CD4-positive, CD25-positive, alpha-beta regulatory T cell (primary cell): Measurements from ENCODE around the gene CRISPLD2. TPM values are rescaled to one million over a fixed set of nuclear protein-coding genes. Genes with fewer than 3 reads are reported as not detected.

Source experiments
- ATAC-seq, 2 donors: fragments of 150-1000 bp; cut with Tn5 transposase; one replicate each; pipeline ENCODE4 v1.10.0; 2021; ENCODE audit warnings: low read depth in 2 of 2, moderate number of reproducible peaks in 2 of 2, moderate library complexity in 1 of 2
- DNase-seq, 3 donors: peaks; one replicate each; pipeline versions ENCODE4 v3.0.0 to v3.0.0-alpha.2; 2012 to 2022; ENCODE audit warnings: mixed read lengths in 1 of 3
- H3K27ac ChIP-seq: one replicate; pipeline ENCODE4 v1.7.0; 2013; ENCODE audit warnings: mild to moderate bottlenecking, low read length; ENCODE audit not compliant: insufficient read depth, poor library complexity, severe bottlenecking
- H3K27me3 ChIP-seq: one replicate; pipeline ENCODE4 v1.7.0; 2013; ENCODE audit warnings: low read length; ENCODE audit not compliant: control insufficient read depth, insufficient read depth
- H3K36me3 ChIP-seq: one replicate; pipeline ENCODE4 v1.7.0; 2013; ENCODE audit warnings: mild to moderate bottlenecking, low read length, moderate library complexity; ENCODE audit not compliant: control insufficient read depth, insufficient read depth
- H3K4me1 ChIP-seq: 2 replicates; pipeline ENCODE4 v1.7.0; 2013; ENCODE audit warnings: mild to moderate bottlenecking, low read length; ENCODE audit not compliant: insufficient read depth, control insufficient read depth, poor library complexity, severe bottlenecking
- H3K4me3 ChIP-seq: one replicate; pipeline ENCODE4 v1.7.0; 2013; ENCODE audit warnings: low read depth, mild to moderate bottlenecking, low read length, moderate library complexity
- H3K9me3 ChIP-seq, 2 experiments: 1 replicate in 1 of 2; 2 replicates in 1 of 2; pipeline ENCODE4 v1.7.0; 2013; ENCODE audit warnings: low read length in 2 of 2, mild to moderate bottlenecking in 1 of 2, moderate library complexity in 1 of 2; ENCODE audit not compliant: control insufficient read depth in 2 of 2
- H3K27ac Mint-ChIP-seq, 3 donors: one replicate each; pipeline ENCODE4 v1.8.0; 2020 to 2022; ENCODE audit warnings: mild to moderate bottlenecking in 3 of 3, mixed read lengths in 3 of 3, moderate library complexity in 2 of 3
- H3K27me3 Mint-ChIP-seq: one replicate; pipeline ENCODE4 v1.8.0; 2022; ENCODE audit warnings: mild to moderate bottlenecking, mixed read lengths
- H3K36me3 Mint-ChIP-seq: one replicate; pipeline ENCODE4 v1.8.0; 2020; ENCODE audit warnings: mixed read lengths
- H3K4me1 Mint-ChIP-seq, 4 donors: one replicate each; pipeline ENCODE4 v1.8.0; 2020 to 2022; ENCODE audit warnings: mixed read lengths in 4 of 4, mild to moderate bottlenecking in 1 of 4
- H3K4me3 Mint-ChIP-seq, 4 donors: one replicate each; pipeline ENCODE4 v1.8.0; 2020 to 2022; ENCODE audit warnings: mild to moderate bottlenecking in 4 of 4, mixed read lengths in 4 of 4, moderate library complexity in 3 of 4
- H3K9me3 Mint-ChIP-seq, 7 donors: one replicate each; pipeline ENCODE4 v1.8.0; 2020 to 2022; ENCODE audit warnings: mixed read lengths in 7 of 7, mild to moderate bottlenecking in 3 of 7, moderate library complexity in 2 of 7
- polyA plus RNA-seq, 4 donors: library from polyadenylated mRNA; unstranded; fragments of 300-500 nt; fragmentation: Illumina TruSeq; gene quantifications; one replicate each; pipeline ENCODE4 v1.2.3, GENCODE V29; 2021
- total RNA-seq: library from RNA; stranded (reverse); gene quantifications from one replicate; pipeline ENCODE4 v1.2.3, GENCODE V29; 2022

CRISPLD2 gene
- total and polyA plus RNA-seq, 5 donors from 2014 or later, result 0.16 to 0.54 (median 0.30) TPM; not detected in 2

GRCh38 chr16:84818989-84819643 lies 669 bp upstream of the CRISPLD2 start:
- ATAC-seq (no peak), DNase-seq (no peak)
- Histone ChIP-seq H3K4me1 (peaks cover 8% of the 10 kb centered on the region), H3K9me3 (no peaks in the 10 kb centered on the region), H3K27ac (no peak overlapping the region), H3K36me3 (no peaks in the 10 kb centered on the region), H3K4me3 (no peak overlapping the region), H3K27me3 (no peaks in the 10 kb centered on the region)
- peaks cover 42% of the 10 kb centered on the region for H3K27me3 Mint-ChIP-seq
- no peak overlapping the region for H3K27ac Mint-ChIP-seq
- peaks cover 0 to 7% (median 0%) of the 10 kb centered on the region in 7 donors for H3K9me3 Mint-ChIP-seq
- H3K4me1 Mint-ChIP-seq, result peaks cover 0 to 9% (median 4%) of the 10 kb centered on the region in 4 donors
- peak overlapping the region in 1 of 4 donors; percentile 9 for H3K4me3 Mint-ChIP-seq
- no peaks in the 10 kb centered on the region for H3K36me3 Mint-ChIP-seq

- DNase-seq, result no peak
- Histone ChIP-seq H3K27me3 (no peaks in the 10 kb centered on the region), H3K9me3 (no peaks in the 10 kb centered on the region), H3K4me1 (peaks cover 8% of the 10 kb centered on the region), H3K36me3 (no peaks in the 10 kb centered on the region), H3K27ac (no peak overlapping the region), H3K4me3 (peak overlapping the region; percentile 7)
- ATAC-seq, result no peak
- Mint-ChIP-seq H3K4me3 (peak overlapping the region in 3 of 4 donors; percentile 22 to 78 (median 59)), H3K36me3 (no peaks in the 10 kb centered on the region), H3K27me3 (peaks cover 44% of the 10 kb centered on the region), H3K9me3 (peaks cover 0 to 4% (median 0%) of the 10 kb centered on the region in 7 donors), H3K4me1 (peaks cover 0 to 9% (median 4%) of the 10 kb centered on the region in 4 donors), H3K27ac (peak overlapping the region in 1 of 3 donors; percentile 58)
These were observed 510 bp downstream of the CRISPLD2 start for GRCh38 chr16:84820305-84820684.

GRCh38 chr16:84820771-84821170 lies 986 bp downstream of the CRISPLD2 start:
- H3K27me3 Mint-ChIP-seq, result peaks cover 44% of the 10 kb centered on the region
- H3K27ac Mint-ChIP-seq, result peak overlapping the region in 1 of 3 donors; percentile 58
- peaks cover 0 to 3% (median 0%) of the 10 kb centered on the region in 7 donors for H3K9me3 Mint-ChIP-seq
- Histone ChIP-seq H3K27me3 (no peaks in the 10 kb centered on the region), H3K4me3 (no peak overlapping the region), H3K36me3 (no peaks in the 10 kb centered on the region), H3K27ac (no peak overlapping the region), H3K4me1 (peaks cover 8% of the 10 kb centered on the region), H3K9me3 (no peaks in the 10 kb centered on the region)
- ATAC-seq (no peak), DNase-seq (no peak)
- no peaks in the 10 kb centered on the region for H3K36me3 Mint-ChIP-seq
- peaks cover 0 to 9% (median 4%) of the 10 kb centered on the region in 4 donors for H3K4me1 Mint-ChIP-seq
- H3K4me3 Mint-ChIP-seq, result peak overlapping the region in 1 of 4 donors; percentile 78

GRCh38 chr16:84821179-84821578 lies 1.4 kb downstream of the CRISPLD2 start:
- H3K9me3 Mint-ChIP-seq, result peaks cover 0 to 3% (median 0%) of the 10 kb centered on the region in 7 donors

GRCh38 chr16:84821728-84822689 lies 2.2 kb downstream of the CRISPLD2 start:
- H3K4me1 ChIP-seq, result peaks cover 8% of the 10 kb centered on the region
- Mint-ChIP-seq H3K4me3 (no peak overlapping the region), H3K4me1 (peaks cover 0 to 9% (median 4%) of the 10 kb centered on the region in 4 donors), H3K27me3 (peaks cover 44% of the 10 kb centered on the region), H3K9me3 (peaks cover 0 to 3% (median 0%) of the 10 kb centered on the region in 7 donors), H3K36me3 (no peaks in the 10 kb centered on the region), H3K27ac (no peak overlapping the region)
- no peak overlapping the region for H3K27ac ChIP-seq
- no peak for DNase-seq
- H3K9me3 ChIP-seq, result no peaks in the 10 kb centered on the region
- H3K4me3 ChIP-seq, result no peak overlapping the region
- no peak for ATAC-seq
- H3K27me3 ChIP-seq, result no peaks in the 10 kb centered on the region
- H3K36me3 ChIP-seq, result no peaks in the 10 kb centered on the region

More at GRCh38 chr16:84821179-84821578, 1.4 kb downstream of the CRISPLD2 start:
- no peak overlapping the region for H3K27ac Mint-ChIP-seq
- no peak overlapping the region for H3K4me3 Mint-ChIP-seq
- H3K27me3 Mint-ChIP-seq, result peaks cover 44% of the 10 kb centered on the region
- H3K4me1 ChIP-seq, result peaks cover 8% of the 10 kb centered on the region
- H3K36me3 Mint-ChIP-seq, result no peaks in the 10 kb centered on the region
- H3K27ac ChIP-seq, result no peak overlapping the region
- H3K9me3 ChIP-seq, result no peaks in the 10 kb centered on the region
- peaks cover 0 to 9% (median 4%) of the 10 kb centered on the region in 4 donors for H3K4me1 Mint-ChIP-seq
- H3K4me3 ChIP-seq, result no peak overlapping the region
- H3K36me3 ChIP-seq, result no peaks in the 10 kb centered on the region
- no peaks in the 10 kb centered on the region for H3K27me3 ChIP-seq
- no peak for DNase-seq
- no peak for ATAC-seq

GRCh38 chr16:84822990-84823389 lies 3.2 kb downstream of the CRISPLD2 start:
- Mint-ChIP-seq H3K27me3 (peaks cover 38% of the 10 kb centered on the region), H3K4me1 (peaks cover 0 to 9% (median 4%) of the 10 kb centered on the region in 4 donors), H3K27ac (no peak overlapping the region), H3K4me3 (no peak overlapping the region), H3K9me3 (peaks cover 0 to 3% (median 0%) of the 10 kb centered on the region in 7 donors), H3K36me3 (no peaks in the 10 kb centered on the region)
- no peaks in the 10 kb centered on the region for H3K27me3 ChIP-seq
- no peak overlapping the region for H3K4me3 ChIP-seq
- no peaks in the 10 kb centered on the region for H3K9me3 ChIP-seq
- ATAC-seq, result no peak
- no peak overlapping the region for H3K27ac ChIP-seq
- DNase-seq, result no peak
- peaks cover 8% of the 10 kb centered on the region for H3K4me1 ChIP-seq
- no peaks in the 10 kb centered on the region for H3K36me3 ChIP-seq

- H3K27ac Mint-ChIP-seq, result no peak overlapping the region
- peaks cover 0 to 3% (median 0%) of the 10 kb centered on the region in 7 donors for H3K9me3 Mint-ChIP-seq
- no peak overlapping the region for H3K27ac ChIP-seq
- H3K4me3 ChIP-seq, result no peak overlapping the region
- ATAC-seq, result no peak
- H3K27me3 Mint-ChIP-seq, result peaks cover 36% of the 10 kb centered on the region
- no peaks in the 10 kb centered on the region for H3K36me3 ChIP-seq
- no peak for DNase-seq
- peaks cover 8% of the 10 kb centered on the region for H3K4me1 ChIP-seq
- H3K36me3 Mint-ChIP-seq, result no peaks in the 10 kb centered on the region
- peaks cover 0 to 9% (median 4%) of the 10 kb centered on the region in 4 donors for H3K4me1 Mint-ChIP-seq
- H3K4me3 Mint-ChIP-seq, result no peak overlapping the region
- H3K27me3 ChIP-seq, result no peaks in the 10 kb centered on the region
- H3K9me3 ChIP-seq, result no peaks in the 10 kb centered on the region
These were observed 3.7 kb downstream of the CRISPLD2 start for GRCh38 chr16:84823484-84823883.
